HEK293 (cell line): ENCODE measurements around the gene ASTN2.

ENCODE experiments used
- CTCF ChIA-PET: fragments of 350-600 bp; formaldehyde crosslinking; extraction: SDS; loops from one replicate; lab custom pipeline; 2021; ENCODE audit warnings: antibody characterized with exemption; lab: Yijun Ruan, JAX
- POLR2A ChIA-PET: fragments of 300-600 bp; formaldehyde crosslinking; extraction: SDS; loops from one replicate; lab custom pipeline; 2020; ENCODE audit warnings: antibody characterized with exemption, inconsistent platforms; lab: Yijun Ruan, JAX
- H3K27ac ChIP-seq: fragments of 200-500 bp; sonication (Bioruptor generic); 2 replicates; pipeline ENCODE4 v1.5.1; 2014; ENCODE audit warnings: low read depth, low read length, control low read depth, inconsistent platforms; ENCODE audit errors: extremely low read depth
- H3K36me3 ChIP-seq, 2 experiments: fragments of 200-500 bp in 1 of 2; sonication (Bioruptor generic) in 1 of 2; 1 replicate in 1 of 2; 2 replicates in 1 of 2; pipeline ENCODE4 v1.5.1; 2014 to 2017; ENCODE audit warnings: inconsistent platforms in 2 of 2, low read length in 2 of 2; ENCODE audit not compliant: control insufficient read depth in 2 of 2, insufficient read depth in 1 of 2
- H3K4me1 ChIP-seq: fragments of 200-500 bp; sonication (Bioruptor generic); 2 replicates; pipeline ENCODE4 v1.5.1; 2014; ENCODE audit warnings: mild to moderate bottlenecking, low read length, inconsistent platforms; ENCODE audit not compliant: control insufficient read depth, insufficient read depth
- H3K4me3 ChIP-seq: 2 replicates; pipeline ENCODE4 v1.5.1; 2011; ENCODE audit warnings: low read depth, mild to moderate bottlenecking, control low read depth, low read length, moderate library complexity
- H3K9me3 ChIP-seq: fragments of 200-500 bp; sonication (Bioruptor generic); 2 replicates; pipeline ENCODE4 v1.5.1; 2014; ENCODE audit warnings: low read depth, low read length, inconsistent platforms; ENCODE audit not compliant: control insufficient read depth, insufficient read depth
- PRDM2 ChIP-seq: fragments of 450-650 bp; formaldehyde crosslinking; IDR thresholded peaks from 2 replicates; pipeline ENCODE4 v1.5.1; 2016; ENCODE audit warnings: missing biosample characterization, missing genetic modification characterization, borderline replicate concordance
- RBAK ChIP-seq: fragments of 450-650 bp; formaldehyde crosslinking; IDR thresholded peaks from 2 replicates; pipeline ENCODE4 v1.5.1; 2016; ENCODE audit warnings: missing biosample characterization, missing genetic modification characterization
- WT1 ChIP-seq: fragments of 450-650 bp; formaldehyde crosslinking; IDR thresholded peaks from 2 replicates; pipeline ENCODE4 v1.5.1; 2016; ENCODE audit warnings: missing biosample characterization, missing genetic modification characterization
- ZFP41 ChIP-seq: fragments of 450-650 bp; formaldehyde crosslinking; IDR thresholded peaks from 2 replicates; pipeline ENCODE4 v1.5.1; 2016; ENCODE audit warnings: missing biosample characterization, missing genetic modification characterization, borderline replicate concordance
- ZIC2 ChIP-seq: fragments of 450-650 bp; formaldehyde crosslinking; IDR thresholded peaks from 2 replicates; pipeline ENCODE4 v1.5.1; 2016; ENCODE audit warnings: missing biosample characterization, missing genetic modification characterization
- ZNF114 ChIP-seq: fragments of 450-650 bp; formaldehyde crosslinking; IDR thresholded peaks from 2 replicates; pipeline ENCODE4 v1.5.0; 2017; ENCODE audit warnings: missing biosample characterization, missing genetic modification characterization
- ZNF221 ChIP-seq: fragments of 450-650 bp; formaldehyde crosslinking; IDR thresholded peaks from 2 replicates; pipeline ENCODE4 v1.5.1; 2017; ENCODE audit warnings: missing biosample characterization, missing genetic modification characterization, borderline replicate concordance
- ZNF239 ChIP-seq: fragments of 450-650 bp; formaldehyde crosslinking; IDR thresholded peaks from 2 replicates; pipeline ENCODE4 v1.5.1; 2016; ENCODE audit warnings: missing biosample characterization, missing genetic modification characterization
- ZNF248 ChIP-seq: fragments of 450-650 bp; formaldehyde crosslinking; IDR thresholded peaks from 2 replicates; pipeline ENCODE4 v1.5.1; 2017; ENCODE audit warnings: missing biosample characterization, missing genetic modification characterization
- ZNF324 ChIP-seq: fragments of 450-650 bp; formaldehyde crosslinking; IDR thresholded peaks from 2 replicates; pipeline ENCODE4 v1.5.1; 2016; ENCODE audit warnings: missing biosample characterization, missing genetic modification characterization
- ZNF394 ChIP-seq: fragments of 450-650 bp; formaldehyde crosslinking; IDR thresholded peaks from 2 replicates; pipeline ENCODE4 v1.5.1; 2016; ENCODE audit warnings: missing biosample characterization, missing genetic modification characterization, mild to moderate bottlenecking, moderate library complexity, borderline replicate concordance
- ZNF518A ChIP-seq: fragments of 450-650 bp; formaldehyde crosslinking; conservative IDR thresholded peaks from 2 replicates; pipeline ENCODE4 v1.5.1; 2016; ENCODE audit warnings: low read depth, missing biosample characterization, missing genetic modification characterization
- ZNF560 ChIP-seq: fragments of 450-650 bp; formaldehyde crosslinking; IDR thresholded peaks from 2 replicates; pipeline ENCODE4 v1.5.1; 2017; ENCODE audit warnings: missing biosample characterization, missing genetic modification characterization, borderline replicate concordance
- ZNF596 ChIP-seq: fragments of 450-650 bp; IDR thresholded peaks from 2 replicates; pipeline ENCODE4 v1.5.0; 2018; ENCODE audit warnings: missing biosample characterization, mild to moderate bottlenecking, missing genetic modification characterization, moderate library complexity
- ZNF664 ChIP-seq: fragments of 450-650 bp; formaldehyde crosslinking; IDR thresholded peaks from 2 replicates; pipeline ENCODE4 v1.5.1; 2016; ENCODE audit warnings: missing biosample characterization, missing genetic modification characterization
- ZNF785 ChIP-seq: fragments of 450-650 bp; formaldehyde crosslinking; IDR thresholded peaks from 2 replicates; pipeline ENCODE4 v1.5.1; 2016; ENCODE audit warnings: missing biosample characterization, missing genetic modification characterization
- ZSCAN4 ChIP-seq: fragments of 450-650 bp; formaldehyde crosslinking; IDR thresholded peaks from 2 replicates; pipeline ENCODE4 v1.5.1; 2017; ENCODE audit warnings: missing biosample characterization, missing genetic modification characterization
- TF ChIP-seq, protein P1 (sequence below): fragments of 450-650 bp; formaldehyde crosslinking; IDR thresholded peaks from 2 replicates; pipeline ENCODE4 v1.5.1; 2016; ENCODE audit warnings: missing biosample characterization, missing genetic modification characterization
- TF ChIP-seq, protein P2 (sequence below): fragments of 450-650 bp; formaldehyde crosslinking; IDR thresholded peaks from 2 replicates; pipeline ENCODE4 v1.5.1; 2016; ENCODE audit warnings: missing biosample characterization, missing genetic modification characterization, low read depth

ASTN2 gene

DNA sequence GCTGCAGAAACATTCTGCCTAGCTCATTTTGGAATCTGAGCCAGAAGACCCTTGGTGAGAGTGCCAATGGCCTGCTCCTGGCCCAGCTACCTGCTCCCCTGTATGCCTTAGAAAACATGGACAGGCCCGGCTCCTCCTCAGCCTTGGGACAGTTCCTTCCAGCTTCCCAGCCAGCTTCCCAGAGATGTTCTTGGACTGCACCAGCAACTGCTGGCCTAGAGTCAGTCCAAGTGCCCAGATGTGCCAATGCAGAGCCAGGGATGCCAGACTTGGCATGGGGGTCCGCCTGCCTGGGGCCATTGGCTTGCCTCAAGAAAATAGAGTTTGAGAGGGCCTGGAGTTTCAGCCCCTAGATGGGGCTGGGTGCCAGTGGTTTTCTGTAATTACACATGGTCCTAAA, 870.0 kb downstream of the ASTN2 start:
- ChIA-PET CTCF (interaction anchor here (0.6 kb wide), 1 partner anchor 669 kb away, joined by 3 read pairs; no protein-coding TSS in a partner anchor), POLR2A (no interaction called here)
- no peaks in the 10 kb centered on the region for H3K4me1 ChIP-seq
- TF ChIP-seq ZNF664 = no peak
- TF ChIP-seq ZNF114 (tag by site-specific recombination) = no peak
- TF ChIP-seq, protein P1, sequence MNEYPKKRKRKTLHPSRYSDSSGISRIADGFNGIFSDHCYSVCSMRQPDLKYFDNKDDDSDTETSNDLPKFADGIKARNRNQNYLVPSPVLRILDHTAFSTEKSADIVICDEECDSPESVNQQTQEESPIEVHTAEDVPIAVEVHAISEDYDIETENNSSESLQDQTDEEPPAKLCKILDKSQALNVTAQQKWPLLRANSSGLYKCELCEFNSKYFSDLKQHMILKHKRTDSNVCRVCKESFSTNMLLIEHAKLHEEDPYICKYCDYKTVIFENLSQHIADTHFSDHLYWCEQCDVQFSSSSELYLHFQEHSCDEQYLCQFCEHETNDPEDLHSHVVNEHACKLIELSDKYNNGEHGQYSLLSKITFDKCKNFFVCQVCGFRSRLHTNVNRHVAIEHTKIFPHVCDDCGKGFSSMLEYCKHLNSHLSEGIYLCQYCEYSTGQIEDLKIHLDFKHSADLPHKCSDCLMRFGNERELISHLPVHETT (tag by site-specific recombination) = no peak
- TF ChIP-seq ZNF596 (tag by site-specific recombination) = no peak
- TF ChIP-seq WT1 (tag by site-specific recombination) = no peak
- TF ChIP-seq ZNF518A (tag by site-specific recombination) = no peak
- no peak for TF ChIP-seq RBAK (tag by site-specific recombination)
- TF ChIP-seq ZNF248 (tag by site-specific recombination) = no peak
- TF ChIP-seq ZNF221 (tag by site-specific recombination) = no peak
- no peak for TF ChIP-seq ZNF324 (tag by site-specific recombination)
- no peak for TF ChIP-seq ZNF785
- TF ChIP-seq ZNF239 (tag by site-specific recombination) = no peak
- no peak for TF ChIP-seq PRDM2
- H3K36me3 ChIP-seq = no peaks in the 10 kb centered on the region
- H3K27ac ChIP-seq = no peak overlapping the region
- no peak overlapping the region for H3K4me3 ChIP-seq
- H3K9me3 ChIP-seq = no peaks in the 10 kb centered on the region

DNA sequence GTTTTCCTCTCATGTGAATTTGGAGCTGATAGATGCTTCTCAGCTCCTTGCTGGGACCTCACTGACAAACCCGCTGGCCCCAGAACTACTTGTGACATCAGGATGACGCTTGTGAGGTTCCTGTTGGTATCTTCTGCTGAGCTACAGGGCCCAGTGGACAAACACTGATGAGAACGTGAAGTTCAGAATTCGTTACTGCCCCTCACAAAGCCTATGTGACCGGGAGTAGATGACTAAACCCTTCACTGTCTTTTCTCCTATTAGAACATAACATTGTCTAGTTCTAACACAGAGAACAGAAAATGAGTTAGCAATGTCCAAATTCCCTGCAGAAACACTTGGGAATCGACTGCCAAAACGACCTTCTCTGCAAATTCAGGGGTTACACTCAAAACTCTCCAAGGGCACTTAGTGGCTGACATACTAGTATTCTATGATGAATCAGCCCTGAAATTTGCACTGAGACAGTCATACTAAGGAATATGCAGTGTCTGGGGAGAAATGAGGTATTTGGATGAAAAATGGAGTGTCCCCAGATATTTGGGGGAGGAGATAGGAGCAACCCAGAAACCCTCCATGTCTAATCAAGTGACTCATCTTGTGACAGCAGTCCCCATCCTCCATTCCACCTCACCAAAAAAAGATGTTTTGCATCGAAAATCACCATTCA, 871.0 kb downstream of the ASTN2 start:
- POLR2A ChIA-PET = no interaction called here
- TF ChIP-seq ZFP41 (tag by site-specific recombination) = no peak
- no peak for TF ChIP-seq ZIC2 (tag by site-specific recombination)
- TF ChIP-seq ZNF394 (tag by site-specific recombination) = no peak
- TF ChIP-seq ZNF324 (tag by site-specific recombination) = no peak
- no peak for TF ChIP-seq ZNF560
- no peak for TF ChIP-seq ZSCAN4 (tag by site-specific recombination)
- TF ChIP-seq, protein P2, sequence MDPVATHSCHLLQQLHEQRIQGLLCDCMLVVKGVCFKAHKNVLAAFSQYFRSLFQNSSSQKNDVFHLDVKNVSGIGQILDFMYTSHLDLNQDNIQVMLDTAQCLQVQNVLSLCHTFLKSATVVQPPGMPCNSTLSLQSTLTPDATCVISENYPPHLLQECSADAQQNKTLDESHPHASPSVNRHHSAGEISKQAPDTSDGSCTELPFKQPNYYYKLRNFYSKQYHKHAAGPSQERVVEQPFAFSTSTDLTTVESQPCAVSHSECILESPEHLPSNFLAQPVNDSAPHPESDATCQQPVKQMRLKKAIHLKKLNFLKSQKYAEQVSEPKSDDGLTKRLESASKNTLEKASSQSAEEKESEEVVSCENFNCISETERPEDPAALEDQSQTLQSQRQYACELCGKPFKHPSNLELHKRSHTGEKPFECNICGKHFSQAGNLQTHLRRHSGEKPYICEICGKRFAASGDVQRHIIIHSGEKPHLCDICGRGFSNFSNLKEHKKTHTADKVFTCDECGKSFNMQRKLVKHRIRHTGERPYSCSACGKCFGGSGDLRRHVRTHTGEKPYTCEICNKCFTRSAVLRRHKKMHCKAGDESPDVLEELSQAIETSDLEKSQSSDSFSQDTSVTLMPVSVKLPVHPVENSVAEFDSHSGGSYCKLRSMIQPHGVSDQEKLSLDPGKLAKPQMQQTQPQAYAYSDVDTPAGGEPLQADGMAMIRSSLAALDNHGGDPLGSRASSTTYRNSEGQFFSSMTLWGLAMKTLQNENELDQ = no peak

More for the DNA sequence above, 871.0 kb downstream of the ASTN2 start:
- Histone ChIP-seq H3K9me3 (no peaks in the 10 kb centered on the region), H3K36me3 (no peaks in the 10 kb centered on the region), H3K27ac (no peak overlapping the region), H3K4me3 (no peak overlapping the region), H3K4me1 (no peaks in the 10 kb centered on the region)
- CTCF ChIA-PET = no interaction called here
